ENCODE measurements around the gene GM2A. TPM values are rescaled to one million over a fixed set of nuclear protein-coding genes. Genes with fewer than 3 reads are reported as not detected.

Gene GM2A
- 12.9 and 15.7 TPM in 2 replicates for total RNA-seq (2014; rRNA removed; shearing (Covaris generic); ENCODE audit: low replicate concordance)

DNA sequence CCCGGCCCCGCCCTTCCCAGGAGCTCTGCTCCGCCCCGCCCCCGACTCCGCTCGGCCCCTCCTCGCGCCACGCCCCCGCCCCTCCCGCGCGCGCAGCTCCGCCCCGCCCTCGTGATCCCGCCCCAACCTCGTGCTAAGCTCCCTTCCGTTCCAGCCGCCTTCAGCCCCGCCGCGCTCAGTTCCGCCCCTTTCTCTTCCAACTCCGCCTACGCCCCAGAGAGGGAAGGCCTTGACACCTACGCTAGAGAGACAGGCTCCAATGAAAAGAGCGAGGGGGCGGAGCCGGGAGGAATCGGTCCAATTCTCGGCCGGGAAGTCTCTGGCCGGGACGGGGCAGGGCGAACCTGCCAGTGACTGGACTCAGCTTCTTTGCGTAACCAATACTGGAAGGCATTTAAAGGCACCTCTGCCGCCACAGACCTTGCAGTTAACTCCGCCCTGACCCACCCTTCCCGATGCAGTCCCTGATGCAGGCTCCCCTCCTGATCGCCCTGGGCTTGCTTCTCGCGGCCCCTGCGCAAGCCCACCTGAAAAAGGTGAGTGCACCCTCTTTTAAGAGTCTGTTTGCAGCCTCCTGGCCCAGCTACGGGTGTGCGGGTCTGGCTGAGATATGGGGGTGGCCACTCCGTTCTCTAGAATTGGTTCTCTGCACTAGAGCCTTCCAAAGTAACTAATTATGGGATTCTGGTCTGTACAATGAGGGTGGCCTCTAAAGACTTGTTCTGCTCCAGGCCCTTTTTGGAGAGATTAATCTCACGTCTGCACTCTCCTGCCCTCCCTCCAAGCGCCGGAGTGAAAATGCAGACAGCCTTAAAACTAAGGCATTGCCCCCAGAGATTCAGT, at the start of gene GM2A:
Gene GM2A, plus strand, starts transcription at position 424 of the 843 bp plus-strand sequence. Its CDS starts 32 bp downstream, at position 456.
- Histone ChIP-seq H3K9me3 (no peaks in the 10 kb centered on the region), H3K4me3 (peak within 1 kb of the TSS; percentile 74), H3K36me3 (no peaks in the 10 kb centered on the region), H3K27me3 (no peaks in the 10 kb centered on the region)
- DNase-seq: peak; percentile 100

DNA sequence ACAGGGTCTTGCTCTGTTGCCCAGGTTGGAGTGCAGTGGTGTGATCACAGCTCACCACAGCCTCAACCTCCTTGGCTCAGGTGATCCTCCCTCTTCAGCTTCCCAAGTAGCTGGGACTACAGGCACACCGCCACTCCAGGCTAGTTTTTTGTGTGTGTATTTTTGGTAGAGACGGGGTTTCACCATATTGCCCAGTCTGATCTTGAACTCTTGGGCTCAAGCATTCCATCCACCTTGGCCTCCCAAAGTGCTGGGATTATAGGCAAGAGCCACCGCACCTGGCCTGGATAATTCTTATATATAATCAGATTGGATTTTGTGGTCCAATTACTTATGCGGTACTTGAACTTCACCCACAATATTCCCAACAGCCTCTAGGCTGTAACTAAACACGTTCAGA, 48.9 kb upstream of the GM2A start:
- no peak for DNase-seq
- 0 out of 2 replicates have a peak, but pooled peaks cover 3% of the 10 kb centered on the region for H3K27me3 ChIP-seq
- H3K4me3 ChIP-seq: no peak overlapping the region
- no peaks in the 10 kb centered on the region for H3K36me3 ChIP-seq
- H3K9me3 ChIP-seq: no peaks in the 10 kb centered on the region

- H3K36me3 ChIP-seq: no peaks in the 10 kb centered on the region
- H3K4me3 ChIP-seq: no peak overlapping the region
- no peaks in the 10 kb centered on the region for H3K9me3 ChIP-seq
- DNase-seq: no peak
- 0 out of 2 replicates have a peak, but pooled peaks cover 1% of the 10 kb centered on the region for H3K27me3 ChIP-seq
Measured at GRCh38 chr5:151205411-151205810, 47.6 kb upstream of the GM2A start.

DNA sequence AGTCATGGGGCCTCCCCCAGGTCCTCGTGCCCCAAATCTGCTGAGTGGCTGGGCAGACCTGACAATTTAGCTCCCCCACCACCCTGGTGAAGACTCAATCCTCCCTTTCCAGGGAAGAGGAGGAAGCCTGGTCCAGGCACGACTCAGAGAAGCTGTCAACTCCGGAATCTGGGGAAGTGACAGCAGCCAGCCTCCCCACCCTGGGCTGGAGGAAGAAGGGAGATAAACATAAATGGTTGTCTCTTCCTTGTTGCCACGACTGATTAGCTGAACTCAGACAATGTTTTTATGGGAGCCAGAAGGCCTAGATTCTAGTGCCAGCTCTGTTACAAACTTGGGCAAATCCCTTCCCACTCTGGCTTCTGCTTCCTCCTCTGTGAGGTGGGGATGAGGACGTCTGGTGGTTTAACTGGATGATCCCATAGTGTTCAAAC, 44.5 kb upstream of the GM2A start:
- Histone ChIP-seq H3K9me3 (no peaks in the 10 kb centered on the region), H3K36me3 (no peaks in the 10 kb centered on the region), H3K4me3 (no peak overlapping the region), H3K27me3 (no peaks in the 10 kb centered on the region)
- DNase-seq: no peak

- Histone ChIP-seq H3K4me3 (no peak overlapping the region), H3K9me3 (no peaks in the 10 kb centered on the region), H3K36me3 (no peaks in the 10 kb centered on the region), H3K27me3 (no peaks in the 10 kb centered on the region)
- no peak for DNase-seq
Measured at GRCh38 chr5:151212406-151212798, 40.6 kb upstream of the GM2A start.

DNA sequence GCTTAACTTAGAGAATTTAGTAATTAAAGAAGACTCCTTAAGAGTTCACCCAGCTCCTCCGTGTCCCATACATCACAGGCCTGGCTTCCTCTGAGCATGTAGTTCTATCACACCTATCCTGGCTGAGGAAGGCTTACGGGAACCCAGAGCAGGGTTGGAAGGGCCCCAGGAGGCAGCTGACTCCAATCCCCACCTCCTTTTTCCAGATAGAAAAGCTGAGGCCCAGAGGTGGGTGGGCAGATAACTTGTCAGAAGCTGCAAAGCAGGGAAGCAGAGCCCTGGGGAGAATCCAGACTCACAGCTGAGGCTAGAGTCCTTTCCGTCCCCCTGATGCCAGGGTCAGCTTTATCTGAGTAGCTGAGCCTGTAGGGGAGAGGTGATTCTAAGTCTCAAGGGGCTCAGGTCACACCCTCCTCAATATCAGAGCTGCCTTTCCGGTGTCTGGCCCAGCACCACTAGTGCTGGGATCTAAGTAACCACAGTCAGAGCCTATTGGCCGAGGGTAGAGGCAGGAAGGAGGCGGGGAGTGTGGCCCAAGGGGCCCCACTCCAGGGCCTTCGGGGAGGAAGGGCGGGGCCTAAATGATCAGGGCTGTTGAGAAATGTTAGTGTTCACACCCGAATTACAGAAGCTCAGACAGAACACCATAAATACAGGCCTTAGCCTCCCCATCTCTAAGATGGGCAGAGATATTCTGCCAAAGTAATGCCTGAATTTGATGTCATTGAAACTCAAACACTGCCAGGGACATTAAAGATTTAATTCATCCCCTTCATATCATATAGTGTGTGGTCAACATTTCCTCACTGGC, 39.0 kb upstream of the GM2A start:
- no peaks in the 10 kb centered on the region for H3K36me3 ChIP-seq
- no peak overlapping the region for H3K4me3 ChIP-seq
- H3K27me3 ChIP-seq: no peaks in the 10 kb centered on the region
- H3K9me3 ChIP-seq: no peaks in the 10 kb centered on the region
- DNase-seq: peak; percentile 51

DNA sequence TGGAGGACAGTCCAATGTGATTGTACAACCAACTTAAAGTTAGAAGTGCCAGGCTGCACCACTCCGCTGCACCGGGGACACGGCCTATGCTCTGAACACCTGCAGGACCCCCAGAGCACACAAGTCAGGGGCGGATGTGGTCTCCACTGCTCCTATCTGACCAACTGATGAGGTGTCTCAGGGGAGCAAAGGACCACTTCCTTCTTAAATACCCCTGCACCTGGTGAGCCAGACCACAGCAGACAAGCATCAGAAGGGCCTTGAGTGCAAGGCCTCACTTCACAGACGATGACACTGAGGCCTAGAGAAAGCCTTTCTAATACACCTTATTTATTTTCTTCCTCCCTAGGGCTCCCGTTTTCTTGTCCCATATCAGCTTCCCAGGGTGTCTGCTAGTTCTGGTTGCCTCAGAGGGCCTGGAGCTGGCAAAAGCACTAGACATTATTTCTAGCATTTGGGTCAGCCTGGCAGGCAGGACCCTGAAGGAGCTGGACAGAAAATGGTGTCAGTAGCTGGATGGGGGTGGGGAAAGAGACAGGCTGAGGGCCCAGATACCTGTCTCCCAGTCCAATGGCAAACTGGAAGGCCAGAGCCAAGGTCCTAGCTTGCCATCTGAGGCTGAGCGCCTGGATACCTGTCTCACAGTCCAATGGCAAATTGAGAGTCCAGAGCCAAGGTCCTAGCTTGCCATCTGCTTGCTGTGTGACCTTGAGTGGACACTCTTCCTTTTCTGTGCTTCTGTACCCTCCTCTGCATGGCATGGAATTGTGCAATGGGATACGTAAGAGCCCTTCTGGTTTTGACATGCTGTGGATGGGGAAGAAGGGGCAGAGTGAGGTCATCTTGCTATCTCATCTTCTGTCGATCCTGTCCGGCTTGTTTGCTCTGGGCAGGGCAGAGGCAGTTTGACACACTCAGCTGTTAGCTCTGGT, 38.1 kb upstream of the GM2A start:
- Histone ChIP-seq H3K9me3 (no peaks in the 10 kb centered on the region), H3K36me3 (no peaks in the 10 kb centered on the region), H3K27me3 (no peaks in the 10 kb centered on the region), H3K4me3 (no peak overlapping the region)
- no peak for DNase-seq

DNA sequence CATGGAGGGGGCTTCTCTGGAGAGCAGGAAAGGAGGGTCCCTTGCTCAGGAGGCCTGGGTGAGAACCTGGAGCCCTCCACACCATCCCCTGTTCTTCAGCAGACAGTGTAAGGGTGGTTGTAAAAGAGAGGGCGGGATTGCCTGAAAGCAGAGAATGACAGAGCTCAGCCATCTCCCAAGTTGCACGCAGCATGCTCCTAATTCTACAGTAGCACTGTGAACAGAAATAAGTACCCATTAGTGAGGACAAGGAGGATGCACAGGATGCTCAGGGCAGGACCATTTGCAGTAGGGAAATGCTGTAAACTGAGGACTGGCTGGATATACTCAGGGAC, 37.5 kb upstream of the GM2A start:
- Histone ChIP-seq H3K9me3 (no peaks in the 10 kb centered on the region), H3K27me3 (no peaks in the 10 kb centered on the region), H3K36me3 (no peaks in the 10 kb centered on the region), H3K4me3 (no peak overlapping the region)
- DNase-seq: no peak

- H3K4me3 ChIP-seq: no peak overlapping the region
- H3K27me3 ChIP-seq: no peaks in the 10 kb centered on the region
- DNase-seq: no peak
- H3K9me3 ChIP-seq: no peaks in the 10 kb centered on the region
- H3K36me3 ChIP-seq: no peaks in the 10 kb centered on the region
Measured at GRCh38 chr5:151216781-151217180, 36.2 kb upstream of the GM2A start.

- Histone ChIP-seq H3K9me3 (no peaks in the 10 kb centered on the region), H3K36me3 (no peaks in the 10 kb centered on the region), H3K4me3 (no peak overlapping the region), H3K27me3 (no peaks in the 10 kb centered on the region)
- no peak for DNase-seq
Measured at GRCh38 chr5:151218177-151218576, 34.8 kb upstream of the GM2A start.

DNA sequence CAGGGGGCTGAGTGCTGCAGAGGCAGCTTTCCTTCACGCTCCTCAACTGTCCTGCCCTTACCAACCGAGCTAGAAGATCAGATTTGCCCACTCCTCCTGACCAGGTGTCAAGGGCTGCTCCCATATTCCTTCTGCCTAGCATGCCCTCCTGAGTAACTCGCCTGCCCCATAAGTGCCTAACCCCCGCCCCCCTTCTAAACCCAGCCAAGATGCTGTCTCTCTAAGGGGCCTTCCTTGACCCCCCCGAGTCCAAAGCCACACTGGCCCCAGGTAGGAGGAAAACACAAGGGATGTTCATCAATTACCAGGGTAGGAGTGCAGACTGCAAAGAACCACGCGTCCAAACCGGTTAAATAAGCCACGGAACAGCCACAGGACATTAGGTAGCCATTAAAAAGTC, 33.8 kb upstream of the GM2A start:
- Histone ChIP-seq H3K27me3 (no peaks in the 10 kb centered on the region), H3K9me3 (no peaks in the 10 kb centered on the region), H3K4me3 (no peak overlapping the region), H3K36me3 (no peaks in the 10 kb centered on the region)
- no peak for DNase-seq

DNA sequence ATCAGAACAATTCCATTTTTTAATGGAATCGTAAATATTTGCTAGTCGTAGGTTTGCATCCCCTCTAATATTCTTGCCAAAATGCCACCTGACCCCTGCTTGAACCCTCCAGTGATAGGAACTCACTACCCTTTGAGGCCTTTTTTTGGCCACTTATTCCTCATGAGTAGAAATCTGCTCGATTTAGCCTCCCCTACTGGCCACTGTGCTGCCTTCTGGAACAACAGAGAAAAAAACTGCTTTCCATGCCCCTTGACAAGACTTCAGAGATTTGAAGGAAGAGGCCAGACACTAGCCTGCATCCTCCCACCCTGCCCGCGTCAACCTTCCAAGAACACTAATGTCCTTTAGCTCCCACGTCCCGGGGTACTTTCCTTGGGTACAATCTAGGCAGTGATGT, 33.2 kb upstream of the GM2A start:
- DNase-seq: no peak
- Histone ChIP-seq H3K36me3 (no peaks in the 10 kb centered on the region), H3K9me3 (no peaks in the 10 kb centered on the region), H3K4me3 (no peak overlapping the region), H3K27me3 (no peaks in the 10 kb centered on the region)

DNA sequence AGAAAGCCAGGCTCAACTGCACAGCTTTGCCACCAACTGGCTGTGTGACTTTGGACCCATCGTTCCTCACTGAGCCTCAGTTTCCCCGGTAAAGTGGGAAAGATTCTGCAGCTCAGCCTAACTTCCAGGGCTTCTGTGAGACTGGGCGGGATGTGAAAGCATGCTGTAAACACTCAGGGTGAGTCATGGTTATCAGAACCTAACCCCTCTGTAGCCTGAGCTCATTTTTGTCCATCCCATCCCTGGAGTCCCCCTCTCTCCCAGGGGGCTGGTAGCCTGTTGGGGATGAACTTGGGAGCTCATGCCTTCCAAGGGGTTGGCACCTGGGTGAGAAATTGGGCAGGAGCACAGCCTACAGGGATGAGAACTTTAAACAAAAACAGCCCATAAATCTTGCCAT, 31.4 kb upstream of the GM2A start:
- H3K9me3 ChIP-seq: no peaks in the 10 kb centered on the region
- no peaks in the 10 kb centered on the region for H3K27me3 ChIP-seq
- no peaks in the 10 kb centered on the region for H3K36me3 ChIP-seq
- no peak overlapping the region for H3K4me3 ChIP-seq
- peak; percentile 11 for DNase-seq

DNA sequence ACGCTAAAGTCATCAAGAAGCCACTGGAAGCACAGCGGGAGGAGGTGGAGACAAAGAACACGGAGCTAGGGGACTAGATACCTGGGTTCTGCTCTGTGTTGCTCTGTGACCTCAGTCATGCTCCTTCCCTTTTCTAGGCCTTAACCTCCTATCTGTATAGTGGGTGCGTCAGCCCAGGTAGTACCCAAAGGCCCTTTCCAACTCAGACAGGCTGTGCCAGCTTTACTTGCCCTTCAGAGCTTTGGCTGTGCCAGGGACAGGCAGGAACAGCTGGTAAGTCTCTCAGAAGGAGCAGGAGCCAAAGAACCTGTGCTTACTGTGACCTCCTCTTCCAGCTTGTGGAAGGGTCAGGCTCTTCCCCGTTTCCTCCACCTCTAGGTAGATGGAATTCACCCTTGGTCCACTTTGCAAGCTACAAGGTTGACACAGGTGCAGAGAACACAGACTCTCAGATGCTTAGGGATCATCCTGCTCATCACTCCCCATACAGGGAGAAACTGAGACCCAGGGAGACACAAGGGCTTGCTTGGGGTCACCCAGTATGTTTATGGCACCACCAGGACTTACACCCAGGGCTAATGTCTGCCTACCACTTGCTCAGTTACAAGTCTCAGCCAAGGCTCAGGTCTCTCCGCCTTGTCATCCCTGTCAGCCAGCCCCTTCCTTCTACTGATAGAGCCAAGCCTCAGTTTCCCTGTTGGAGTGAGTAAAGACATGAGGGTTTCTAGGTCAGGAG, 30.8 kb upstream of the GM2A start:
- H3K36me3 ChIP-seq: no peaks in the 10 kb centered on the region
- H3K27me3 ChIP-seq: no peaks in the 10 kb centered on the region
- H3K4me3 ChIP-seq: no peak overlapping the region
- no peaks in the 10 kb centered on the region for H3K9me3 ChIP-seq
- DNase-seq: no peak

- Histone ChIP-seq H3K4me3 (no peak overlapping the region), H3K36me3 (no peaks in the 10 kb centered on the region), H3K27me3 (no peaks in the 10 kb centered on the region), H3K9me3 (no peaks in the 10 kb centered on the region)
- no peak for DNase-seq
Measured at GRCh38 chr5:151222790-151223446, 30.1 kb upstream of the GM2A start.

All from MG63 (cell line).